ENCODE data around the gene SLC25A42. TPM values are rescaled to one million over a fixed set of nuclear protein-coding genes. Genes with fewer than 3 reads are reported as not detected.

Gene SLC25A42
- total RNA-seq, 1 donor from 2014 or later = 7.5 TPM

DNA sequence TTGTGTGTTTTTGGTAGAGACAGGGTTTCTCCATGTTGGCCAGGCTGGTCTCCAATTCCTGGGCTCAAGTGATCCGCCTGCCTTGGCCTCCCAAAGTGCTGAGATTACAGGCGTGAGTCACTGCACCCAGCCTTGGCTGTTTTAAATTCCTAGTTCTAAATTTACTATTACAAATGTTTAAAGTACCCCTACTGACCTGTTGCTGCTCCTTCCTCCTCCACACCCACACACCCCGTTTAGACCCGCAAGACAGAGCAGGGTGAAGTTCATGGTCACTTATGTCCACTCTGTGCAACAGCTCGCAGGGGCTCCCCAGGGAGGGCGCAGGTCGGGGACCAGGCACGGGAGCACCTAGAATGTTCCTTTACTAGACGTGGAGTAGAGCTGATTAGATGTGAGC, 45.8 kb downstream of the SLC25A42 start:
- H3K27me3 Mint-ChIP-seq (ENCODE audit: unreplicated experiment) = peaks cover 17% of the 10 kb centered on the region
- H3K4me1 Mint-ChIP-seq (ENCODE audit: unreplicated experiment) = no peaks in the 10 kb centered on the region
- H3K27ac Mint-ChIP-seq (ENCODE audit: unreplicated experiment) = no peak overlapping the region
- no peaks in the 10 kb centered on the region for H3K36me3 Mint-ChIP-seq (ENCODE audit: low read depth, unreplicated experiment)
- DNase-seq (ENCODE audit: low spot score) = no peak
- no peak overlapping the region for H3K4me3 Mint-ChIP-seq (ENCODE audit: unreplicated experiment)
- TF ChIP-seq, protein P1, sequence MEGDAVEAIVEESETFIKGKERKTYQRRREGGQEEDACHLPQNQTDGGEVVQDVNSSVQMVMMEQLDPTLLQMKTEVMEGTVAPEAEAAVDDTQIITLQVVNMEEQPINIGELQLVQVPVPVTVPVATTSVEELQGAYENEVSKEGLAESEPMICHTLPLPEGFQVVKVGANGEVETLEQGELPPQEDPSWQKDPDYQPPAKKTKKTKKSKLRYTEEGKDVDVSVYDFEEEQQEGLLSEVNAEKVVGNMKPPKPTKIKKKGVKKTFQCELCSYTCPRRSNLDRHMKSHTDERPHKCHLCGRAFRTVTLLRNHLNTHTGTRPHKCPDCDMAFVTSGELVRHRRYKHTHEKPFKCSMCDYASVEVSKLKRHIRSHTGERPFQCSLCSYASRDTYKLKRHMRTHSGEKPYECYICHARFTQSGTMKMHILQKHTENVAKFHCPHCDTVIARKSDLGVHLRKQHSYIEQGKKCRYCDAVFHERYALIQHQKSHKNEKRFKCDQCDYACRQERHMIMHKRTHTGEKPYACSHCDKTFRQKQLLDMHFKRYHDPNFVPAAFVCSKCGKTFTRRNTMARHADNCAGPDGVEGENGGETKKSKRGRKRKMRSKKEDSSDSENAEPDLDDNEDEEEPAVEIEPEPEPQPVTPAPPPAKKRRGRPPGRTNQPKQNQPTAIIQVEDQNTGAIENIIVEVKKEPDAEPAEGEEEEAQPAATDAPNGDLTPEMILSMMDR (IDR thresholded peaks at IDR 0.05; ENCODE audit: unreplicated experiment) = no peak
- H3K9me3 Mint-ChIP-seq (ENCODE audit: unreplicated experiment) = no peaks in the 10 kb centered on the region

DNA sequence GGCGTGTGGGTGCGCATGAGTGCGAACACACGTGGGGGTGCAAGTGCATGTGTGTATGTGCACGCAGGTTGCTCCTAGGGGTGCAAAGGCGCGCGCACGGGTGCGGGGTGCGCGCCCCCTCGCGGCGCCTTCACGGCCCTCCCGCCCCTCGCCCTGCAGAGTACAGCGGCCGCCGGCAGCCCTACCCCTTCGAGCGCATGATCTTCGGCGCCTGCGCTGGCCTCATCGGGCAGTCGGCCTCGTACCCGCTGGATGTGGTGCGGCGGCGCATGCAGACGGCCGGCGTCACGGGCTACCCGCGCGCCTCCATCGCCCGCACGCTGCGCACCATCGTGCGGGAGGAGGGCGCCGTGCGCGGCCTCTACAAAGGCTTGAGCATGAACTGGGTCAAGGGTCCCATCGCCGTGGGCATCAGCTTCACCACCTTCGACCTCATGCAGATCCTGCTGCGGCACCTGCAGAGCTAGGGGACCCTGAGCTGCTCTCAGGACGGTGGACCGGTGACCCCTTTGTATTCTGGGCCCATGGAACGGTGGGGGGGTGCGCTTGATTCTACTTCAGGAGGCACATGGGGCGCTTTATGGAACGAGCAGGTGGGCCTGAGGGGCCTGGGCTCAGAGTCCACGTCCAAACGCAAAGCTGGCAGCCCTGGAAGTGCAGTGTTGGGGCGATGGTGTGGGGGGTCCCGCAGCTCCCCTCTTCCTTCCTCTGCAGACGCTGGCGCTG, 46.8 kb downstream of the SLC25A42 start:
- TF ChIP-seq, protein P1 (IDR thresholded peaks at IDR 0.05; ENCODE audit: unreplicated experiment) = no peak
- Mint-ChIP-seq H3K27me3 (ENCODE audit: unreplicated experiment) (peaks cover 14% of the 10 kb centered on the region), H3K36me3 (ENCODE audit: low read depth, unreplicated experiment) (no peaks in the 10 kb centered on the region), H3K9me3 (ENCODE audit: unreplicated experiment) (no peaks in the 10 kb centered on the region), H3K4me1 (ENCODE audit: unreplicated experiment) (no peaks in the 10 kb centered on the region), H3K4me3 (ENCODE audit: unreplicated experiment) (no peak overlapping the region), H3K27ac (ENCODE audit: unreplicated experiment) (no peak overlapping the region)
- peak; percentile 19 for DNase-seq (ENCODE audit: low spot score)

DNA sequence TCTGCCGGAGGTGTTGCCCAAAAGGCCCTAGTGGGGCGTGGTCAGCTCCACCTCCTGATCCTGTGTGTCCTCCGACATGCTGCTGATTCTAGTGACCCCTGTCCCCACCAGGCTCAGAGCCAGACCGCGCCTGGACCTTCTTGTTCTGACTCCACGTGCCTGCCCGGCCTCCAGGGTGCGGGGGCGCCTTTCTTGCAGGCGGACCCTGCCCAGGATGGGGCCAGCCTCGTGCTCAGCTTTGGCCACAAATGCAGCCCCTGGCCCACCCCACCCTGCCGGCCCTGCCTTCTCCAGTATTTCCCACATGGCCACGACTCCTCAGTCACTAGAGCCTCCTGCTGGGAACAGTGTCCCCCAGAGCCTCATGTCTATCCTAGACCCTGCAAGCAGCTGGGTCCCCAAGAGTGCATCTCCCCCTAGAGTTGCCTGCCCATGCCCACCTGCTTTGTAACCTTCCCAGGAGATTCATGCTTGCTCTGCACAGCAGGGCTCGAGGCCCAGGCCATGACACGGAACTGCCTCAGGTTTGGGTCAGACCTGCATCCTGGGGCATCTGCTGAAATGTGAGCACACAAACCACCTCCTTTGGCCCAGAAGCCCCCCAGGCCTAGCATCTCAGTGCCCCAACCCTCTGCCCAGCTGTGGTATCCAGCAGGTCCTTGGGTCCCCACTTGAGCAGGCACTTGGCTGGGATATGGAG, 47.5 kb downstream of the SLC25A42 start:
- Mint-ChIP-seq H3K4me3 (ENCODE audit: unreplicated experiment) (no peak overlapping the region), H3K27ac (ENCODE audit: unreplicated experiment) (no peak overlapping the region), H3K4me1 (ENCODE audit: unreplicated experiment) (no peaks in the 10 kb centered on the region), H3K9me3 (ENCODE audit: unreplicated experiment) (no peaks in the 10 kb centered on the region), H3K36me3 (ENCODE audit: low read depth, unreplicated experiment) (no peaks in the 10 kb centered on the region), H3K27me3 (ENCODE audit: unreplicated experiment) (peaks cover 15% of the 10 kb centered on the region)
- TF ChIP-seq, protein P1 (IDR thresholded peaks at IDR 0.05; ENCODE audit: unreplicated experiment) = no peak
- DNase-seq (ENCODE audit: low spot score) = no peak

DNA sequence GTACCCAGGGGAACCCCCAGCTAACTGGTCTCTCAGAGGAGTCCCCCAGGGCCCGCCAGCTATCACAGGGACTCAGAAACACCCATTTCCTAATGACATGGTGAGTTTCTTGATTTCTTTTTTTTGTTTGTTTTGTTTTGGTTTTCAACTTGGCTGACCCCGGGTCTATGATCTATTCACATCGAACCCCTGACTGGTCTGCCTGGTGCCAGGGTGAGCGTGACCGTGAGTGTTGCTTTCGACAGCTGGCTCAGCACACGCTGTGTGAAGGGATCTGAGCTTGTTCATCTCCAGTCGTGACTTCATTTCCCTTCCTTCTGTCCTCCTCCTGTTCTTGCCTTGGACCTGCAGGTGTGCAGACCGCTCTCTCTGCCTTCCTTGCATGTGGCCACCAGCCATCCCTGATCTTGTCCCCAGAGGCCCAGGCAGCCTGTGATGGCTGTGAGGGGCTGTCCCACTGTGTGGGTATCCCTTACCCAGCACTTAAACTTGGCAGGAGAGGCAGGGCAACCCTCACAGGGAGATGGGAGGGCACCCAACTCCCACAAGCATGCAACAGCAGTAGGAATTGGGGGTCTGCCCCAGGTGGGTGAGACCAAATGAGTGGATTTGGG, 48.3 kb downstream of the SLC25A42 start:
- no peak overlapping the region for H3K4me3 Mint-ChIP-seq (ENCODE audit: unreplicated experiment)
- H3K4me1 Mint-ChIP-seq (ENCODE audit: unreplicated experiment) = no peaks in the 10 kb centered on the region
- peaks cover 11% of the 10 kb centered on the region for H3K27me3 Mint-ChIP-seq (ENCODE audit: unreplicated experiment)
- no peak overlapping the region for H3K27ac Mint-ChIP-seq (ENCODE audit: unreplicated experiment)
- no peaks in the 10 kb centered on the region for H3K9me3 Mint-ChIP-seq (ENCODE audit: unreplicated experiment)
- no peaks in the 10 kb centered on the region for H3K36me3 Mint-ChIP-seq (ENCODE audit: low read depth, unreplicated experiment)
- no peak for DNase-seq (ENCODE audit: low spot score)
- TF ChIP-seq, protein P1 (IDR thresholded peaks at IDR 0.05; ENCODE audit: unreplicated experiment) = no peak

Data from endothelial cell (in vitro differentiated cells).